T-helper 1 cell treated with Interleukin-12 subunit alpha and Interleukin-12 subunit beta and Interleukin-4 antibody, amounts not matched to agents 30 ng/mL and 1 ng/mL, for 36 hours (primary cell): ENCODE results near the gene FLCN. TPM values are rescaled to one million over a fixed set of nuclear protein-coding genes. Genes with fewer than 3 reads are reported as not detected.
"Not testable (repeated sequence)": the region's sequence is repeated elsewhere in the genome, so short reads cannot be mapped to it uniquely, and the experiment has no call there.

Experiments
- intact Hi-C: fragments of 100-400 bp; cut with micrococcal nuclease; formaldehyde crosslinking; loops from one replicate; pipeline ENCODE4 v1.15.1; 2024
- total RNA-seq: library from RNA; stranded (reverse); gene quantifications from 2 replicates; pipeline ENCODE4 v1.2.3, GENCODE V29; 2022

The FLCN gene
- total RNA-seq, 1 donor from 2014 or later, result 77.2 TPM

GRCh38 chr17:17214646-17215436, 22.1 kb downstream of the FLCN start:
- intact Hi-C loops, result no loop called here

GRCh38 chr17:17213775-17214174, 23.2 kb downstream of the FLCN start:
- intact Hi-C loops, result no loop called here

- intact Hi-C loops, result loop anchor here (2.0 to 10.0 kb wide), 2 partner anchors 207 to 767 kb away; partner anchors contain the start of genes DRC3 and TOM1L2
Measured at GRCh38 chr17:17207998-17208397, 29.0 kb downstream of the FLCN start.

- intact Hi-C loops, result loop anchor here (1.0 to 10.0 kb wide), 5 partner anchors 28 to 768 kb away; partner anchors contain the start of genes DRC3, FLCN and TOM1L2
Measured at GRCh38 chr17:17206913-17207335, 30.0 kb downstream of the FLCN start.

- intact Hi-C loops, result loop anchor here (1.0 to 10.0 kb wide), 5 partner anchors 27 to 768 kb away; partner anchors contain the start of genes DRC3, FLCN and TOM1L2
Measured at GRCh38 chr17:17206124-17206912, 30.6 kb downstream of the FLCN start, which contains the start of gene PLD6. Gene PLD6, minus strand, starts transcription at chr17:17206333. Its CDS starts 47 bp downstream, at chr17:17206286.

GRCh38 chr17:17205368-17206123, 31.4 kb downstream of the FLCN start:
- intact Hi-C loops, result loop anchor here (1.0 to 10.0 kb wide), 5 partner anchors 26 to 769 kb away; partner anchors contain the start of genes DRC3, FLCN and TOM1L2

- intact Hi-C loops, result loop anchor here (10.0 kb wide), 1 partner anchor 770 kb away; the partner anchor contains the start of genes DRC3 and TOM1L2
Measured at GRCh38 chr17:17204635-17205231, 32.2 kb downstream of the FLCN start.

GRCh38 chr17:17204041-17204591, 32.9 kb downstream of the FLCN start:
- intact Hi-C loops, result loop anchor here (10.0 kb wide), 1 partner anchor 771 kb away; the partner anchor contains the start of genes DRC3 and TOM1L2

GRCh38 chr17:17203173-17203730, 33.7 kb downstream of the FLCN start:
- intact Hi-C loops, result loop anchor here (10.0 kb wide), 1 partner anchor 772 kb away; the partner anchor contains the start of genes DRC3 and TOM1L2

GRCh38 chr17:17201907-17202306, 35.1 kb downstream of the FLCN start:
- intact Hi-C loops, result loop anchor here (10.0 kb wide), 1 partner anchor 773 kb away; the partner anchor contains the start of genes DRC3 and TOM1L2

- intact Hi-C loops, result loop anchor here (10.0 kb wide), 1 partner anchor 774 kb away; the partner anchor contains the start of genes DRC3 and TOM1L2
Measured at GRCh38 chr17:17201271-17201670, 35.7 kb downstream of the FLCN start.

- intact Hi-C loops, result loop anchor here (10.0 kb wide), 1 partner anchor 774 kb away; the partner anchor contains the start of genes DRC3 and TOM1L2
Measured at GRCh38 chr17:17200831-17201230, 36.1 kb downstream of the FLCN start.

GRCh38 chr17:17200311-17200710, 36.7 kb downstream of the FLCN start:
- intact Hi-C loops, result loop anchor here (10.0 kb wide), 1 partner anchor 774 kb away; the partner anchor contains the start of genes DRC3 and TOM1L2

- intact Hi-C loops, result no loop called here
Measured at GRCh38 chr17:17198281-17198680, 38.7 kb downstream of the FLCN start.

- intact Hi-C loops, result no loop called here
Measured at GRCh38 chr17:17196776-17197175, 40.2 kb downstream of the FLCN start.

GRCh38 chr17:17195466-17195865, 41.5 kb downstream of the FLCN start:
- intact Hi-C loops, result not testable (repeated sequence)

GRCh38 chr17:17191961-17192381, 45.0 kb downstream of the FLCN start:
- intact Hi-C loops, result no loop called here

- intact Hi-C loops, result no loop called here
Measured at GRCh38 chr17:17191346-17191792, 45.6 kb downstream of the FLCN start.

- intact Hi-C loops, result no loop called here
Measured at GRCh38 chr17:17190188-17190587, 46.8 kb downstream of the FLCN start.
